HG02678 (cell line): Measurements from ENCODE around the gene EDN1.

Experiments used
- ATAC-seq: cut with Tn5 transposase; IDR thresholded peaks from one replicate; pipeline ENCODE4 v1.9.1; 2021; ENCODE audit warnings: mild to moderate bottlenecking, moderate library complexity; ENCODE audit not compliant: unreplicated experiment

The EDN1 gene

DNA sequence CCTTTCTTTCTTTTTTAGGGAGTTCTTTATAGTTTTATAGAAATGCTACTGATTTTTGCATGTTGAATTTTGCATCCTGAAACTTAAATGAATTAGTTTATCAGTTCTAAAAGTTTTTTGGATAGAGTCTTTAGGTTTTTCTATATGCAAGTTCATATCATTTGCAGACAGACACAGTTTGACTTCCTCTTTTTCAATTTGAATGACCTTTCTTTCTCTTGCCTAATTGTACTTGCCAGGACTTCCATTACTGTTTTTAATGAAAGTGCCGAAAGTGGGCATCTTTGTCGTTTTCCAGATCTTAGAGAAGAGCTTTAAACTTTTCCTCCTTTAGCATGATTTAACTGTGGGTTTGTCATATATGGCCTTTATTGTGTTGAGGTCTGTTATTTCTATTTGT is 21.1 kb upstream of the EDN1 start:
- ATAC-seq, result no peak

GRCh38 chr6:12270551-12271230 is 19.5 kb upstream of the EDN1 start:
- ATAC-seq, result no peak

DNA sequence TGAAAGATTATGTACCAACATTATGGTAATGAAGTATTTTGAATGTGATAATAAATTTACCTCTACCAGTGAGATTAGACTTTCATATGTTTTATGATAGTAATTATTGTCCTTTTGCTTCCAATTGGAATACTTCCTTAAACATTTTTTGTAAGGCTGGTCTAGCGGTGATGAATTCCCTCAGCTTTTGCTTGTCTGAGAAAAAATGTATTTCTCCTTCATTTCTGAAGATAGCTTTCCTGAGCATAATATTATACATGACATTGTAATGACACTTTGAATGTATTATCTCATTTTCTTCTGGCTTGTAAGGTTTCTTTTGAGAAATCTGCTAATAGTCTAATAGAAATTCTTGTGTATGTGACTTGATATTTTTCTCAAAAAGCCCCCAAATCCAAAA is 18.6 kb upstream of the EDN1 start:
- ATAC-seq, result no peak

GRCh38 chr6:12271997-12272396 is 18.2 kb upstream of the EDN1 start:
- no peak for ATAC-seq

- no peak for ATAC-seq
Observed at GRCh38 chr6:12275107-12275506, 15.1 kb upstream of the EDN1 start.

GRCh38 chr6:12276930-12277315 is 13.2 kb upstream of the EDN1 start:
- ATAC-seq, result no peak

- ATAC-seq, result no peak
Observed at GRCh38 chr6:12277386-12277785, 12.8 kb upstream of the EDN1 start.

GRCh38 chr6:12278915-12279314 is 11.2 kb upstream of the EDN1 start:
- ATAC-seq, result no peak

- ATAC-seq, result no peak
Observed at GRCh38 chr6:12279322-12280091, 10.7 kb upstream of the EDN1 start.

DNA sequence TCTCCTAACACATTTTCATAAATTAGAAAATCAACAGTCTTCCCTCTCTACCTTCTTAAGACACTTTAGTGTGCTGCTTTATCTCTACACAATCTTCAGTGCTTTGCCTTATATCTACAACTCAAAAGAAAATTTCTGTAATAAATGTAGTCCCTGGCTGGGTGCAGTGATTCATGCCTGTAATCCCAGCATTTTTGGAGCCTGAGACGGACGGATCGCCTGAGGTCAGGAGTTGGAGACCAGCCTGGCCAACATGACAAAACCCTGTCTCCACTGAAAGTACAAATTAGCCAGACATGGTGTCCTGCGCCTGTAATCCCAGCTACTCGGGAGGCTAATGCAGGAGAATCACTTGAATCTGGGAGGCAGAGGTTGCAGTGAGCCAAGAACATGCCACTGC is 9.7 kb upstream of the EDN1 start:
- no peak for ATAC-seq

DNA sequence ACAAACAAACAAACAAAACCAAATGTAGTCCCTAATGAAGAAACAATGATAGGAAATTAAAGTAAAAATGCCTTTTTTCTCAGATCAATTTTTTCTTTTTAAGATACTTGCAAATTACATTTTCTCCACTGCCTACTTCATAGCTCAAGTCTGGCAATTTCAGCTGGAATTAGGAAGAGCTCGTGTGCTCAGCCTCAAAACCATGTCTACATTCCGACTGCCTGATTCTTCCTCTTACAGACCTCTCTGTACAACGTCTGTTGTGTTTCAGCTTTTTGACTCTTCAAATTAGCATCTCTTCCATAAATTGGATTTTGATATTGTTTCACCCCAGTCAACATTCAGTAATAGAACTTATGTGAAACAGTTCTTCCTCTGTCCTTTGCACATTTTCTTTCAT is 9.3 kb upstream of the EDN1 start:
- ATAC-seq, result no peak

GRCh38 chr6:12283904-12284303 is 6.3 kb upstream of the EDN1 start:
- no peak for ATAC-seq

DNA sequence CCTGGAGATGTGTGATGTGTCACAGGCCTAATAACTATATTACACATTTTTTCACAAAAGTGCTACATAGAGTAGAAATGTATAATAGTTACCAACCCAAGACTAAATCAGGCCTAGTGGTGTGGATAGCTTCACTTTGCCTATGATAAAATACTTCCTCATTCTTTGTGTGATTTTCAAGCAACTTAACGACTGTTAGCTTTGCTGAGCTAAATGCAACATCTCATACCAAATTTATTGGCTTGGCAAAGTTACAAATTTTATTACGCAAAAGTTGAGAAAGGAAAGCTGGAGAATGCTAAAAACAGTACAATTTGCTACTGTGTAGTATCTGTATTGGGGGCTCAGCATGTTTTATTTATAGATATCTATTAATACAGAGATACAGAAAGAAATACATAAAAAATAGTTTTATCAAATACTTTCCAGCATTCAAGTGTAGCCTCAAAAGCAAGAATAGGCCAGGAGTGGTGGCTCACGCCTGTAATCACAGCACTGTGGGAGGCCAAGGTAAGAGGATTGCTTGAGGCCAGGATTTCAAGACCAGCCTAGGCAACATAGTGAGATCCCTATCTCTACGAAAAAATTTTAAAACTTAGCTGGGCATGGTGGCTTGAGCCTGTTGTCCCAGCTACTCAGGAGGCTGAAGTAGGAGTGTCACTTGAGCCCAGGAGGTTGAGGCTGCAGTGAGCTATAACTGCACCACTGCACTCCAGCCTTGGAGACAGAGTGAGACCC is 3.6 kb upstream of the EDN1 start:
- ATAC-seq, result no peak

- no peak for ATAC-seq
Observed at GRCh38 chr6:12288211-12288618, 1.9 kb upstream of the EDN1 start.

DNA sequence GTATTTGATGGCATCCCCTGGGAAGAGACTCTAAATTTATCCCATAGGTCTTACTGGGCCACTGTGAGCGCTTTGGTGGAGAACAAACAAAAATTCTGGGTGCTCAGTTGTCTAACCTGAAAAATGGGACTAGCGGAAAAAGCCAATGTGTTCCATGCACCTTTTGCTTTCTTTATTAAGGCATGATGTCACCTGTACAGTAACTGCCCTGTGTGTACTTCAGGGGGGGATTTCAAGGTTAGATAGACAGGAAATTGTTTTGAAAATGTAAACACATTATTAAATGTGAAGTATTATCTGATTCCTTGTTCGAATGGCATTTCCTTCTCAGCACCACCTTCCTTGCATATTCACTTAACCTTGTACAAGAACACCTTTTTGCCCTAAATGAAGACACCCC is 1.2 kb upstream of the EDN1 start:
- no peak for ATAC-seq

- ATAC-seq, result peak; percentile 34
Observed at GRCh38 chr6:12289365-12289919, 719 bp upstream of the EDN1 start.

DNA sequence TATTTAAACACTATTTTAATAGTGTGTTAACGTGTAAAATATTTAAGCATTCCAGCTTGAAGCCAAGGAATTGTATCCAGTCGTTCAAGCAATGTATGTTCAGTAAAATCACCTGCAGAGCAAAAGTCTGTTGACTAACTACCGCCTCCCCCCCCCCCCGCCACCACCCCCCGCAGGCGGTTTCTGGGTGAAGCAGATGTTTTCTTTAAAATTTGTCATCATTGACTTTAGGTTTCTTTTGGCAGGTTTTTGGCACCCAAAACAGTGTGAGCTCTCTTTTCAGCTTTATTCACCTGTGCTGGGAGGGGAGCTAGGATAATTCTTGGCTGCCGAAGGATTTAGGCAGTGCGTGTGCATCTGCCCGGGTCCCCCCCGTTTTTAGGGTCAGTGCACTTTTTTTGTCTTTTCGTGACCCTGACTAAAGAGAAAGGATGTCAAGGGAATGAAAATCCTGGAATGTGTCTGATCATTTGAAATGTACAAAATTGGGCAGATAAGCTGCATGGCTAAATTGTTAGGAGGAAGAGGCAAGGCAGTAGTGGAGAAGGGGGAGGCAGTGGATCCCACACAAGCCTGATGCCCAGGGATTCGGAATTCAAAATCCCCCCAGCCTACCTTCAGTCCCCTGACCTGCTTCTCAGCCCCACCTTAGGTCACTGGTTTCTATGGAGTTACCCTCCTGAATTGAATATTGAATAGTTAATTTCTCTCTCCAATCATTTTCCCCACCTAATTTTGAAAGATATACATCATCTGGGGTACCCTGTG is 1.1 kb downstream of the EDN1 start:
- no peak for ATAC-seq

DNA sequence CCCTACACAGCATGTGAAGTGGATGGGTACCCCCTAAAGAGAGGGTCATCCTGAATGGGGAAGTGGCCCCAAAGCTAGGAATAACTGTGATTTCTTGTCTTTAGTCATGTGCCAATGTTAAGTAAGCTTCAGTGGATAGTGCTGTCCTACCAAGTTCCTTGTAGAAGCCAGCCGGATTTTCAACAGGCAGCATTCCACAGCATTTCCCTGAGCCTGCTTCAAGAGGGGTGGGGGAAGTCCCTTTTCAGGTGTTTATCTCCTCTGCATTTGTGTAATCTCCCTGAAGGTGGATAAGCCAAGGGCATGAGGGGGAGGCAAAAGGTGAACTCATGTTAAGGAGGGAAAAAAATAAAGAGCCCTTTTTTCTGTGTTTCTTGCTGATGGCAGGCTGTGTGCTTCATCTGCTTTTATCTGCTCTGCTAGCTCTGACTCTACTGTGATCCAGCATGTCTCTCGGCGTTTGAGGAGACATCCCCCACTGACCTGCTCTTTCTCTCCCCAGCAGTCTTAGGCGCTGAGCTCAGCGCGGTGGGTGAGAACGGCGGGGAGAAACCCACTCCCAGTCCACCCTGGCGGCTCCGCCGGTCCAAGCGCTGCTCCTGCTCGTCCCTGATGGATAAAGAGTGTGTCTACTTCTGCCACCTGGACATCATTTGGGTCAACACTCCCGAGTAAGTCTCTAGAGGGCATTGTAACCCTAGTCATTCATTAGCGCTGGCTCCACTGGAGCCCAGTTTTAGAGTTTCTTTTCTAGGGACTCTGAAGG is 1.9 kb downstream of the EDN1 start:
- ATAC-seq, result no peak

- no peak for ATAC-seq
Observed at GRCh38 chr6:12293235-12293930, 3.2 kb downstream of the EDN1 start.
